ENCODE data around the gene LZTR1. TPM values are rescaled to one million over a fixed set of nuclear protein-coding genes. Genes with fewer than 3 reads are reported as not detected.

Gene LZTR1
- total RNA-seq, 1 donor from 2014 or later: 16.7 TPM

- TF ChIP-seq, protein P1, sequence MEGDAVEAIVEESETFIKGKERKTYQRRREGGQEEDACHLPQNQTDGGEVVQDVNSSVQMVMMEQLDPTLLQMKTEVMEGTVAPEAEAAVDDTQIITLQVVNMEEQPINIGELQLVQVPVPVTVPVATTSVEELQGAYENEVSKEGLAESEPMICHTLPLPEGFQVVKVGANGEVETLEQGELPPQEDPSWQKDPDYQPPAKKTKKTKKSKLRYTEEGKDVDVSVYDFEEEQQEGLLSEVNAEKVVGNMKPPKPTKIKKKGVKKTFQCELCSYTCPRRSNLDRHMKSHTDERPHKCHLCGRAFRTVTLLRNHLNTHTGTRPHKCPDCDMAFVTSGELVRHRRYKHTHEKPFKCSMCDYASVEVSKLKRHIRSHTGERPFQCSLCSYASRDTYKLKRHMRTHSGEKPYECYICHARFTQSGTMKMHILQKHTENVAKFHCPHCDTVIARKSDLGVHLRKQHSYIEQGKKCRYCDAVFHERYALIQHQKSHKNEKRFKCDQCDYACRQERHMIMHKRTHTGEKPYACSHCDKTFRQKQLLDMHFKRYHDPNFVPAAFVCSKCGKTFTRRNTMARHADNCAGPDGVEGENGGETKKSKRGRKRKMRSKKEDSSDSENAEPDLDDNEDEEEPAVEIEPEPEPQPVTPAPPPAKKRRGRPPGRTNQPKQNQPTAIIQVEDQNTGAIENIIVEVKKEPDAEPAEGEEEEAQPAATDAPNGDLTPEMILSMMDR (conservative IDR thresholded peaks at IDR 0.05; ENCODE audit: low read depth, low read length): no peak
- peak overlapping the region; percentile 34 for H3K4me3 ChIP-seq (ENCODE audit: low read depth, low read length)
These were observed 17.9 kb upstream of the LZTR1 start for GRCh38 chr22:20964090-20964798.

DNA sequence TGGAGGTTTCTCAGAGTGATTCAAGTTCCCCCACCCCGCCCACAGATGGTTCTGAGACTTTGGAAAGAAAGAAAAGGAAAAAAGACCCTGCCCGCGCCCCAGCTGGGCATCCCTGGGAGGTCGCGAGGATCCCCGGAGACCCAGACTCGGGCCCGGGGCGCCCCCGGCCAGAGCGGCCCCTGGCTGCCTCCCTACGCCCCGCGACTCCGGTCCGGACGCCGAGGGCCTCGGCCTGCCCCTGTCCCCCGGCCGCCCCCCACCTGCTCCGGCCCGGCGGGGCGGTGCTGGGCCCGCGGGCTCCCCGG lies 17.3 kb upstream of the LZTR1 start:
- H3K4me3 ChIP-seq (ENCODE audit: low read depth, low read length): peak overlapping the region; percentile 34
- TF ChIP-seq, protein P1 (conservative IDR thresholded peaks at IDR 0.05; ENCODE audit: low read depth, low read length): no peak
- DNase-seq (ENCODE audit: low read depth): no peak

More at GRCh38 chr22:20964090-20964798, 17.9 kb upstream of the LZTR1 start:
- DNase-seq (ENCODE audit: low read depth): no peak

- TF ChIP-seq, protein P1 (conservative IDR thresholded peaks at IDR 0.05; ENCODE audit: low read depth, low read length): no peak
- DNase-seq (ENCODE audit: low read depth): no peak
- H3K4me3 ChIP-seq (ENCODE audit: low read depth, low read length): peak overlapping the region; percentile 34
These were observed 16.8 kb upstream of the LZTR1 start for GRCh38 chr22:20965104-20965887.

DNA sequence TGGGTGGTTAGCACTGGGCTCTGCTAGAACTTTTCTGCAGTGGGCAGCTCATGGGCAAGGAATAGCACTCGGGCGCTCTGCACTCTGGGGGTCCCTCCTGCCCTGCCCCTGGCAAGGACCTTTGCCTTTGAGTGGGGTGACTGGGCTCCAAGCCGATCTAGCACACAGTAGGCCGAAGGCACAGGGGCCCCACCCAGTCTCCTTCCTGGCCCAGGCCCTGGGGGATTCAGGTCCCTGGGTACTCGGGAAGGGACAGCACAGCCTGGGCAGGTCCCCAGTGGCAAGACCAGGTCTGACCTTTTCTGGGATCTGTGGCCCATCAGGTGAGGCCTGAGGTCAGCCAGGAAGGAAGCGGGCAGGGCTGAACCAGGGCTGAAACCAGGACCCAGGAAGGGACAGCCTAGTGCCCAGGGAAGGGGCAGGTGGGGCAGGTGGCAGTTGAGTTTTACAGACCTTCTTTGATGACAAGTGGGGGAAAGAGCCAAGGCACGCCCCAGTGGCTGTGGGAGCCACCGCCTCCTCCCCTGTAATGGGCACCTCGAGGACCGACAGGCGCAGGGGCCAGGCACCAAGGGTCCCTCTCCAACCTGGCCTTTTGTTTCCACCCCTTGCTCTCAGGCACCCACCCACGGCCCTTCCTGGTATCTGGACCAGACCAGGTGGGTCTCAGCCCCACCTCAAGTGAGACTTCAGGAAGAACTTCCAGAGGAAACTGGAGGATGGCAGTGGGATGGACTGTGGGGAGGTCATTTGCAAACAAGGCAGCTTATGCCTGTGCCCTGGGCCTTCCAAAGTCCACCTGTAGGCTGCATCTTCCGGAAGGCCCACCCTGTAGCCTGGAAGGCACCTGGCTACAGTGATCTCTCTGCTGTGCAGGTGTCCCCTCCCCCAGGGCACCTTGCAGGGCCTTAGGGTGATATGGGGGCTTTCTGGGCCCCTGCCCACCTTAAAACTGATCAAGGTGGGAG lies 15.9 kb upstream of the LZTR1 start:
- no peak for DNase-seq (ENCODE audit: low read depth)
- TF ChIP-seq, protein P1 (conservative IDR thresholded peaks at IDR 0.05; ENCODE audit: low read depth, low read length): no peak
- H3K4me3 ChIP-seq (ENCODE audit: low read depth, low read length): no peak overlapping the region

DNA sequence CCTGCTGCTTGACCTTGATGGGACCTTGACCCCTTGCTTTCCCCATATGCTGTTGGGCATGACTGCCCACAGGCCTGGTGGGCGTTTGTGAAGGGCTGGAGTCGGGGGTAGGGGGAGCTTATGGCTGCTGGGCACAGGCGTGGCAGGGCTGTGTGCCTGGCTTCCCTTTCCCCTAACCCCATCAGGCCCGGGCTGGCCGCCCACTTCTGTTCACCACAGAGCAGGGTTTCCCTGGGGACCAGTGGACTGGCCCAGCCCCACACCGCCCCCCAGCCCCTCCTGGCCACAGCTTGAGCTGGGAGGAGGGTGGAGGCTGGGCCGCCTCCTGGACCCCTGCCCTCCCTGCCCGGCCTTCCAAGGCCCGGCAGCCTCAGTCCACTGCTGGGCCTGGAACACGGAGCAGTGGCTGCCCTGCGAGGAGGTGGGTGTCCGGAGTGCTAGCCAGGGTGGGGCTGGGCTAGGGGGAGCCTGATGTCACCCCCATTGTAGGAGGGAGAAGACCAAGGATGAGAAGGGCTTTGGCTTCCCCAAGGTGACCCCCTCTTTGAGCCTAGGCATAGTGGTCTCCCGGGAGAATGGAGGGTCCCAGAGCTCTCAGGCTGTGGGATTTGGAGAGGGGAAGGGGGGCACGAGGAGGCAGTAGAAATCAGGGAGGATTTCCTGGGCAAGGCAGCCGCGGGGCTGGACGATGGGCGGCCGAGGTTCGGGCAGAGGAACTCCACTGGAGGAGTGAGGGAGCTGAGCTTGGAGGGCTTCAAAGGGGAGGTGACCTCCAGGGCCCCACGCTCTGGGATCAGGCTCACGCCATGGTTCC lies 15.0 kb upstream of the LZTR1 start, which contains the start of gene AIFM3:
Gene AIFM3, plus strand, starts transcription at position 373 of the 814 bp plus-strand sequence. CDS start 690 bp downstream, outside the sequence.
- no peak within 1 kb of the TSS for H3K4me3 ChIP-seq (ENCODE audit: low read depth, low read length)
- TF ChIP-seq, protein P1 (conservative IDR thresholded peaks at IDR 0.05; ENCODE audit: low read depth, low read length): no peak
- no peak for DNase-seq (ENCODE audit: low read depth)

GRCh38 chr22:20967697-20968211 lies 14.3 kb upstream of the LZTR1 start:
- no peak for DNase-seq (ENCODE audit: low read depth)
- TF ChIP-seq, protein P1 (conservative IDR thresholded peaks at IDR 0.05; ENCODE audit: low read depth, low read length): no peak
- no peak overlapping the region for H3K4me3 ChIP-seq (ENCODE audit: low read depth, low read length)

Data from epithelial cell of proximal tubule (primary cell).